ENCODE measurements around the gene RTCA. TPM values are rescaled to one million over a fixed set of nuclear protein-coding genes. Genes with fewer than 3 reads are reported as not detected.

Gene RTCA
- total RNA-seq, 1 donor from 2014 or later: 40.7 TPM

- Mint-ChIP-seq H3K27ac (ENCODE audit: unreplicated experiment) (no peak overlapping the region), H3K9me3 (ENCODE audit: low read depth) (no peaks in the 10 kb centered on the region), H3K4me1 (ENCODE audit: low read depth) (no peaks in the 10 kb centered on the region), H3K27me3 (ENCODE audit: low read depth) (peaks cover 9% of the 10 kb centered on the region), H3K4me3 (ENCODE audit: unreplicated experiment) (no peak overlapping the region), H3K36me3 (ENCODE audit: low read depth) (no peaks in the 10 kb centered on the region)
- TF ChIP-seq, protein P1, sequence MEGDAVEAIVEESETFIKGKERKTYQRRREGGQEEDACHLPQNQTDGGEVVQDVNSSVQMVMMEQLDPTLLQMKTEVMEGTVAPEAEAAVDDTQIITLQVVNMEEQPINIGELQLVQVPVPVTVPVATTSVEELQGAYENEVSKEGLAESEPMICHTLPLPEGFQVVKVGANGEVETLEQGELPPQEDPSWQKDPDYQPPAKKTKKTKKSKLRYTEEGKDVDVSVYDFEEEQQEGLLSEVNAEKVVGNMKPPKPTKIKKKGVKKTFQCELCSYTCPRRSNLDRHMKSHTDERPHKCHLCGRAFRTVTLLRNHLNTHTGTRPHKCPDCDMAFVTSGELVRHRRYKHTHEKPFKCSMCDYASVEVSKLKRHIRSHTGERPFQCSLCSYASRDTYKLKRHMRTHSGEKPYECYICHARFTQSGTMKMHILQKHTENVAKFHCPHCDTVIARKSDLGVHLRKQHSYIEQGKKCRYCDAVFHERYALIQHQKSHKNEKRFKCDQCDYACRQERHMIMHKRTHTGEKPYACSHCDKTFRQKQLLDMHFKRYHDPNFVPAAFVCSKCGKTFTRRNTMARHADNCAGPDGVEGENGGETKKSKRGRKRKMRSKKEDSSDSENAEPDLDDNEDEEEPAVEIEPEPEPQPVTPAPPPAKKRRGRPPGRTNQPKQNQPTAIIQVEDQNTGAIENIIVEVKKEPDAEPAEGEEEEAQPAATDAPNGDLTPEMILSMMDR (IDR thresholded peaks at IDR 0.05): no peak
- no peak for DNase-seq (ENCODE audit: low spot score)
These were observed 74.5 kb downstream of the RTCA start for GRCh38 chr1:100340494-100340893.

- TF ChIP-seq, protein P1 (IDR thresholded peaks at IDR 0.05): no peak
- no peaks in the 10 kb centered on the region for H3K4me1 Mint-ChIP-seq (ENCODE audit: low read depth)
- no peak for DNase-seq (ENCODE audit: low spot score)
- H3K27me3 Mint-ChIP-seq (ENCODE audit: low read depth): peaks cover 3% of the 10 kb centered on the region
- no peak overlapping the region for H3K27ac Mint-ChIP-seq (ENCODE audit: unreplicated experiment)
- H3K4me3 Mint-ChIP-seq (ENCODE audit: unreplicated experiment): no peak overlapping the region
- H3K9me3 Mint-ChIP-seq (ENCODE audit: low read depth): no peaks in the 10 kb centered on the region
- H3K36me3 Mint-ChIP-seq (ENCODE audit: low read depth): no peaks in the 10 kb centered on the region
These were observed 76.3 kb downstream of the RTCA start for GRCh38 chr1:100342348-100342747.

Small RNA genes lying within 50 kb of the gene (microRNA-seq; reads per million reads assigned to microRNA genes)
- gene MIR553 (ENCODE audit: borderline number of aligned reads): not detected

Other genes with a start within 250 kb of the RTCA start
- gene SASS6, start 133.3 kb upstream of the RTCA start, total RNA-seq: 2.3 to 3.6 TPM (median 2.4 TPM) in 3 replicates
- 7.1 to 11.0 TPM (median 7.4 TPM) in 3 replicates for gene TRMT13, start 133.1 kb upstream of the RTCA start, total RNA-seq
- gene LRRC39, start 88.0 kb upstream of the RTCA start, total RNA-seq: 1.00 to 1.3 TPM in 2 of 3 replicates, not detected in the other
- gene DBT, start 16.4 kb upstream of the RTCA start, total RNA-seq: 11.0 to 13.5 TPM (median 12.4 TPM) in 3 replicates
- 1.4 to 2.3 TPM (median 1.5 TPM) in 3 replicates for gene CDC14A, start 86.3 kb downstream of the RTCA start, total RNA-seq